SK-N-SH (cell line): ENCODE data around the gene CYB561D2.

ENCODE experiments used
- POLR2AphosphoS5 ChIP-seq: IDR thresholded peaks from 2 replicates; pipeline ENCODE4 v1.6.1; 2012; ENCODE audit warnings: low read depth, low read length
- SMC3 ChIP-seq: IDR thresholded peaks from 2 replicates; pipeline ENCODE4 v1.6.1; 2012; ENCODE audit warnings: low read depth, low read length, improper control_type of control experiment
- TF ChIP-seq, protein P1 (sequence below): fragments of 200-600 bp; sonication (generic); IDR thresholded peaks from 2 replicates; pipeline ENCODE4 v1.6.1; 2017; ENCODE audit warnings: antibody characterized with exemption, mild to moderate bottlenecking, moderate library complexity

DNA sequence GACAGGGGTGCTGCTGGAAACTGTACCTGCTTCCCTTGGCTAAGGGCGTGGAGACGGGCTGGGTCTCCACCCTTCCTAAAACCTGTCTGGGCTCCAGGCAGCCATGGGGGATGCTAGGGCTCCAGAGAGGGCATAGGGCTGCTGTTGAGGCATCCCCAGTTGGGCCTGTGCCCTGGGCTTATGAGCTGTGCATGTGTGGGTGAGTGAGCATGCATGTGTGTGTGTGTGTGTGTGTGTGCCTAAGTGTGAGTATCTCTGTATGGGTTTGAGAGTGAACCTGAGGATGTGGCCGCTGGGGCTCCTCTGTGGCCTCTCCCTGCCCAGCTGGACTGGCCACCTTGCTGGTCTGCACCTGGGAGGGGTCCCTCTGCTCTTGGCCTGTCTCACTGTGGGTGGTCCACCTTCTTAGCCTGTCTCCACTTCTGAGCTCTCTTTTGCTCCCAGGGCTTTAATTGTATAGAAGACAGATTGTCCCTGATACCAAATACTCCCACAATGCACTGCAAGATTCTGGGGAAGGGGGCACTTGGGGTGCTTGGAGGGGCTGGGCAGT, 20.5 kb downstream of the CYB561D2 start:
- TF ChIP-seq, protein P1, sequence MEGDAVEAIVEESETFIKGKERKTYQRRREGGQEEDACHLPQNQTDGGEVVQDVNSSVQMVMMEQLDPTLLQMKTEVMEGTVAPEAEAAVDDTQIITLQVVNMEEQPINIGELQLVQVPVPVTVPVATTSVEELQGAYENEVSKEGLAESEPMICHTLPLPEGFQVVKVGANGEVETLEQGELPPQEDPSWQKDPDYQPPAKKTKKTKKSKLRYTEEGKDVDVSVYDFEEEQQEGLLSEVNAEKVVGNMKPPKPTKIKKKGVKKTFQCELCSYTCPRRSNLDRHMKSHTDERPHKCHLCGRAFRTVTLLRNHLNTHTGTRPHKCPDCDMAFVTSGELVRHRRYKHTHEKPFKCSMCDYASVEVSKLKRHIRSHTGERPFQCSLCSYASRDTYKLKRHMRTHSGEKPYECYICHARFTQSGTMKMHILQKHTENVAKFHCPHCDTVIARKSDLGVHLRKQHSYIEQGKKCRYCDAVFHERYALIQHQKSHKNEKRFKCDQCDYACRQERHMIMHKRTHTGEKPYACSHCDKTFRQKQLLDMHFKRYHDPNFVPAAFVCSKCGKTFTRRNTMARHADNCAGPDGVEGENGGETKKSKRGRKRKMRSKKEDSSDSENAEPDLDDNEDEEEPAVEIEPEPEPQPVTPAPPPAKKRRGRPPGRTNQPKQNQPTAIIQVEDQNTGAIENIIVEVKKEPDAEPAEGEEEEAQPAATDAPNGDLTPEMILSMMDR, result no peak
- TF ChIP-seq SMC3 (no peak), POLR2AphosphoS5 (no peak)
